ENCODE measurements around the gene ABCA9.
"Not testable (repeated sequence)": the region's sequence is repeated elsewhere in the genome, so short reads cannot be mapped to it uniquely, and the experiment has no call there.

Gene ABCA9

GRCh38 chr17:69078864-69079263 lies 18.1 kb upstream of the ABCA9 start:
- no peak overlapping the region for H3K4me3 ChIP-seq (ENCODE audit: low read depth, low read length)
- no peak for TF ChIP-seq CTCF (conservative IDR thresholded peaks at IDR 0.05; ENCODE audit: low read depth, low read length)
- DNase-seq (ENCODE audit: low read depth) = no peak

GRCh38 chr17:69075823-69076222 lies 15.1 kb upstream of the ABCA9 start:
- no peak for TF ChIP-seq CTCF (conservative IDR thresholded peaks at IDR 0.05; ENCODE audit: low read depth, low read length)
- DNase-seq (ENCODE audit: low read depth) = no peak
- H3K4me3 ChIP-seq (ENCODE audit: low read depth, low read length) = no peak overlapping the region

GRCh38 chr17:69073392-69073791 lies 12.7 kb upstream of the ABCA9 start:
- DNase-seq (ENCODE audit: low read depth); H3K4me3 ChIP-seq (ENCODE audit: low read depth, low read length): not testable (repeated sequence)

- H3K4me3 ChIP-seq (ENCODE audit: low read depth, low read length); DNase-seq (ENCODE audit: low read depth): not testable (repeated sequence)
Observed at GRCh38 chr17:69072803-69073256, 12.1 kb upstream of the ABCA9 start.

- DNase-seq (ENCODE audit: low read depth); H3K4me3 ChIP-seq (ENCODE audit: low read depth, low read length): not testable (repeated sequence)
Observed at GRCh38 chr17:69071233-69071586, 10.5 kb upstream of the ABCA9 start.

GRCh38 chr17:69070378-69071232 lies 9.9 kb upstream of the ABCA9 start:
- not testable (repeated sequence) for DNase-seq (ENCODE audit: low read depth); H3K4me3 ChIP-seq (ENCODE audit: low read depth, low read length)

GRCh38 chr17:69069226-69069750 lies 8.6 kb upstream of the ABCA9 start:
- DNase-seq (ENCODE audit: low read depth) = no peak
- no peak for TF ChIP-seq CTCF (conservative IDR thresholded peaks at IDR 0.05; ENCODE audit: low read depth, low read length)
- H3K4me3 ChIP-seq (ENCODE audit: low read depth, low read length) = no peak overlapping the region

GRCh38 chr17:69067274-69068047 lies 6.7 kb upstream of the ABCA9 start:
- DNase-seq (ENCODE audit: low read depth) = no peak
- TF ChIP-seq CTCF (conservative IDR thresholded peaks at IDR 0.05; ENCODE audit: low read depth, low read length) = peak; percentile 28
- H3K4me3 ChIP-seq (ENCODE audit: low read depth, low read length) = no peak overlapping the region

GRCh38 chr17:69066482-69066881 lies 5.8 kb upstream of the ABCA9 start:
- no peak overlapping the region for H3K4me3 ChIP-seq (ENCODE audit: low read depth, low read length)
- DNase-seq (ENCODE audit: low read depth) = no peak
- no peak for TF ChIP-seq CTCF (conservative IDR thresholded peaks at IDR 0.05; ENCODE audit: low read depth, low read length)
